Parathyroid adenoma (tissue), 2 donors: ENCODE data around the gene HOXA4.

Experiments used
- H2AFZ ChIP-seq: fragments of 300-600 bp; sonication (generic); one replicate; pipeline ENCODE4 v1.7.0; 2017; ENCODE audit warnings: antibody characterized with exemption, mild to moderate bottlenecking
- H3K27ac ChIP-seq: fragments of 300-600 bp; sonication (generic); one replicate; pipeline ENCODE4 v1.7.0; 2017
- H3K27me3 ChIP-seq: fragments of 300-600 bp; sonication (generic); one replicate; pipeline ENCODE4 v1.7.0; 2017; ENCODE audit warnings: low read length; ENCODE audit not compliant: control insufficient read depth, insufficient read depth
- H3K36me3 ChIP-seq: fragments of 300-600 bp; sonication (generic); one replicate; pipeline ENCODE4 v1.7.0; 2017; ENCODE audit warnings: low read length; ENCODE audit not compliant: control insufficient read depth, insufficient read depth
- H3K4me1 ChIP-seq: fragments of 300-600 bp; sonication (generic); one replicate; pipeline ENCODE4 v1.7.0; 2017; ENCODE audit warnings: control low read depth
- H3K4me2 ChIP-seq: fragments of 300-600 bp; sonication (generic); one replicate; pipeline ENCODE4 v1.7.0; 2017; ENCODE audit warnings: low read length
- H3K4me3 ChIP-seq: fragments of 300-600 bp; sonication (generic); one replicate; pipeline ENCODE4 v1.7.0; 2017; ENCODE audit warnings: low read depth, low read length
- H3K79me2 ChIP-seq: fragments of 300-600 bp; sonication (generic); one replicate; pipeline ENCODE4 v1.7.0; 2017; ENCODE audit warnings: control low read depth
- H3K9ac ChIP-seq: fragments of 300-600 bp; sonication (generic); one replicate; pipeline ENCODE4 v1.7.0; 2017; ENCODE audit warnings: mild to moderate bottlenecking
- H3K9me3 ChIP-seq: fragments of 300-600 bp; sonication (generic); one replicate; pipeline ENCODE4 v1.7.0; 2017; ENCODE audit warnings: low read length; ENCODE audit not compliant: control insufficient read depth
- TF ChIP-seq, protein P1 (sequence below): fragments of 300-600 bp; sonication (generic); IDR thresholded peaks from one replicate; pipeline ENCODE4 v1.7.0; 2017; ENCODE audit warnings: antibody characterized with exemption, mild to moderate bottlenecking
- donor health status: primary hyperparathyroidism.

HOXA4 gene

DNA sequence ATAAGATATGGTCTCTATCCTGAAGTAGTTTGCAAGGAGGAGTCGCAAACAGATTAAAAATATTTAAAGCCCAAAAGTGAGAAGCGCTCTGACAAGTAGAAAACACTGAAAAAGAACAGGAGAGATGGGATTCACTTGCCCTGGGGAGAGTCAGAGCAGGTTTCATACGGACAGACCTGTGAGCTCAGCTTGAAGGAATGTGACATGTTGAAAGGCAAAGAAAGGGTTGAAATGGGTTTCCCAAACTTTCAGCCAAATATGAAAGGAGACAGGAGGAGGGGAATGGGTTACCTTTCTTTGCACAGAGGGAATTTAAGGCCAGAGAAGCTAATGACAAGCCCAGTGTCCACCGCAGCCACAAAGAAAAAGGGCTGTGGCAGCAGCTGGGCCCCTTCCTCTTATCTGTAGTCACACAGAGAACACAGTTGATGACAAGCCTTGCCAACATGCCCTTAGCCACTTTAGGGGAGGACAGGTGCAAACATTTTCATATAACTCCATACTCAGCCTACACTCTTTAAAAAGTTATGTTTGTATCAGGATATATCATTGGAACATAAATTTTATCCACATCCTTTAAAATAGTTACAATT, 49.6 kb downstream of the HOXA4 start:
- TF ChIP-seq, protein P1, sequence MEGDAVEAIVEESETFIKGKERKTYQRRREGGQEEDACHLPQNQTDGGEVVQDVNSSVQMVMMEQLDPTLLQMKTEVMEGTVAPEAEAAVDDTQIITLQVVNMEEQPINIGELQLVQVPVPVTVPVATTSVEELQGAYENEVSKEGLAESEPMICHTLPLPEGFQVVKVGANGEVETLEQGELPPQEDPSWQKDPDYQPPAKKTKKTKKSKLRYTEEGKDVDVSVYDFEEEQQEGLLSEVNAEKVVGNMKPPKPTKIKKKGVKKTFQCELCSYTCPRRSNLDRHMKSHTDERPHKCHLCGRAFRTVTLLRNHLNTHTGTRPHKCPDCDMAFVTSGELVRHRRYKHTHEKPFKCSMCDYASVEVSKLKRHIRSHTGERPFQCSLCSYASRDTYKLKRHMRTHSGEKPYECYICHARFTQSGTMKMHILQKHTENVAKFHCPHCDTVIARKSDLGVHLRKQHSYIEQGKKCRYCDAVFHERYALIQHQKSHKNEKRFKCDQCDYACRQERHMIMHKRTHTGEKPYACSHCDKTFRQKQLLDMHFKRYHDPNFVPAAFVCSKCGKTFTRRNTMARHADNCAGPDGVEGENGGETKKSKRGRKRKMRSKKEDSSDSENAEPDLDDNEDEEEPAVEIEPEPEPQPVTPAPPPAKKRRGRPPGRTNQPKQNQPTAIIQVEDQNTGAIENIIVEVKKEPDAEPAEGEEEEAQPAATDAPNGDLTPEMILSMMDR, result no peak
- no peak overlapping the region for H3K9ac ChIP-seq
- H3K27me3 ChIP-seq, result no peaks in the 10 kb centered on the region
- H3K9me3 ChIP-seq, result no peaks in the 10 kb centered on the region
- H3K36me3 ChIP-seq, result no peaks in the 10 kb centered on the region
- H3K4me2 ChIP-seq, result no peak overlapping the region
- no peak overlapping the region for H2AFZ ChIP-seq
- H3K27ac ChIP-seq, result no peak overlapping the region
- no peak overlapping the region for H3K4me3 ChIP-seq
- no peaks in the 10 kb centered on the region for H3K79me2 ChIP-seq
- H3K4me1 ChIP-seq, result no peaks in the 10 kb centered on the region

DNA sequence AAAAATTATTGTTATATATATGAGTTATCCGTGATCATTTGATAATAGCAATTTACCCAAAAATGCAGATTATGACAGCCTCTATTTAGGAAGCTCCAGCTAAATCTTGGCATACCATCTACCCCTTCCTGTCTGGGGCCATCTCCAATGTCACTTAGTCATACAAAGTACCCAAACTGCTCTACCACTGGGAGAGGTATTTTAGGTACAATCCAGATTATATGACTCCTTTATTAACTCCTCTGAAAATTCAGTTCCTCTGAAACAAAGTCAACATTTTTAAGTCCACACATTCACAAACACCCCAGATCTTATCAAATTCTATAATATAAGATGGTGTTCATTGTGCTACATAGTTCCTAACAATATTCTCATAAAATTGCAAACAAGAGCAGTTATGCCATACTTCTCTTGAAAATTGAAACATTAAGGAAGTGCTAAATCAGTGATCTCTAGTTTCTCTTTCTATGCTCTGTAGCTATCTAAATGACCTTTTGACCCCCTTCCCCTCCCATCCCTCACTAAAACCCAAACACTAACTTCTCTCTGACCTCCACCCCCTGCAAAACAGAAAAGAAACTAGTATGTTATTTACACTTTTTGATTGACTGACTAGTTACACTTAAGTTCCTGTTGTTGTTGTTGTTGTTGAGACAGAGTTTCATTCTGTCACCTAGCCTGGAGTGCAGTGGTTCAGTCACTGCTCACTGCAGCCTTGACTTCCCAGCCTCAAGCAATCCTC, 51.2 kb downstream of the HOXA4 start:
- no peak overlapping the region for H3K4me3 ChIP-seq
- no peak overlapping the region for H3K9ac ChIP-seq
- TF ChIP-seq, protein P1, result no peak
- no peaks in the 10 kb centered on the region for H3K79me2 ChIP-seq
- no peaks in the 10 kb centered on the region for H3K9me3 ChIP-seq
- H3K4me1 ChIP-seq, result no peaks in the 10 kb centered on the region
- H3K36me3 ChIP-seq, result no peaks in the 10 kb centered on the region
- no peak overlapping the region for H3K4me2 ChIP-seq
- no peak overlapping the region for H2AFZ ChIP-seq
- no peak overlapping the region for H3K27ac ChIP-seq
- no peaks in the 10 kb centered on the region for H3K27me3 ChIP-seq

DNA sequence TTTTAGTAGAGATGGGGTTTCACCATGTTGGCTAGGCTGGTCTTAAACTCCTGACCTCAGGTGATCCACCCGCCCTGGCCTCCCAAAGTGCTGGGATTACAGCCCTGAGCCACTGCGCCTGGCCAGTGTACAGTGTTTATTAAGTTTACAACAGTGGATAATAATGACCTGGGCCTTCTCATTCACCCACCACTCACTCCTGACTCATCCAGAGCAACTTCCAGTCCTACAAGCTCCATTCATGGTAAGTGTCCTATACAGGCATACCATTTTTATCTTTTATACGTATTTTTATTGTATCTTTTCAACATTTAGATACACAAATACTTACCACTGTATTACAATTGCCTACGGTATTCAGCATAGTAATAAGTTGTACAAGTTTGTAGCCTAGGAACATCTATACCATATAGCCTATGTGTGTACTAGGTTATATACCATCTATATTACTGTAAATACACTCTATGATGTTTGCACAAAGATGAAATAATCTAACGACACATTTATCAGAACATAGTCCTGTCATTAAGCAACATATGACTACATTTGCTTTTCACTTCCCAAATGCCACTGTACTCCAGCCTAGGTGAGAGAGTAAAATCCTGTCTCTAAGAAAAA, 51.8 kb downstream of the HOXA4 start:
- Histone ChIP-seq H3K36me3 (no peaks in the 10 kb centered on the region), H3K9me3 (no peaks in the 10 kb centered on the region), H3K4me2 (no peak overlapping the region), H3K4me3 (no peak overlapping the region), H2AFZ (no peak overlapping the region), H3K79me2 (no peaks in the 10 kb centered on the region), H3K27me3 (no peaks in the 10 kb centered on the region), H3K27ac (no peak overlapping the region), H3K9ac (no peak overlapping the region), H3K4me1 (no peaks in the 10 kb centered on the region)
- TF ChIP-seq, protein P1, result no peak
